Measurements from ENCODE around the gene ZNF777.

GRCh38 chr7:149398195-149398820 lies 62.6 kb downstream of the ZNF777 start:
- TF ChIP-seq, protein P1, sequence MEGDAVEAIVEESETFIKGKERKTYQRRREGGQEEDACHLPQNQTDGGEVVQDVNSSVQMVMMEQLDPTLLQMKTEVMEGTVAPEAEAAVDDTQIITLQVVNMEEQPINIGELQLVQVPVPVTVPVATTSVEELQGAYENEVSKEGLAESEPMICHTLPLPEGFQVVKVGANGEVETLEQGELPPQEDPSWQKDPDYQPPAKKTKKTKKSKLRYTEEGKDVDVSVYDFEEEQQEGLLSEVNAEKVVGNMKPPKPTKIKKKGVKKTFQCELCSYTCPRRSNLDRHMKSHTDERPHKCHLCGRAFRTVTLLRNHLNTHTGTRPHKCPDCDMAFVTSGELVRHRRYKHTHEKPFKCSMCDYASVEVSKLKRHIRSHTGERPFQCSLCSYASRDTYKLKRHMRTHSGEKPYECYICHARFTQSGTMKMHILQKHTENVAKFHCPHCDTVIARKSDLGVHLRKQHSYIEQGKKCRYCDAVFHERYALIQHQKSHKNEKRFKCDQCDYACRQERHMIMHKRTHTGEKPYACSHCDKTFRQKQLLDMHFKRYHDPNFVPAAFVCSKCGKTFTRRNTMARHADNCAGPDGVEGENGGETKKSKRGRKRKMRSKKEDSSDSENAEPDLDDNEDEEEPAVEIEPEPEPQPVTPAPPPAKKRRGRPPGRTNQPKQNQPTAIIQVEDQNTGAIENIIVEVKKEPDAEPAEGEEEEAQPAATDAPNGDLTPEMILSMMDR (conservative IDR thresholded peaks at IDR 0.05 in 1 of 2, IDR thresholded peaks at IDR 0.05 in 1 of 2; ENCODE audit: low read depth in 1 of 2, low read length in 2 of 2) = no peak
- TF ChIP-seq EZH2 (IDR thresholded peaks at IDR 0.05; ENCODE audit: low read length, missing control alignments) = no peak

Measured in fibroblast of lung (primary cell).